Measurements from ENCODE around the gene ALKAL2. TPM values are rescaled to one million over a fixed set of nuclear protein-coding genes. Genes with fewer than 3 reads are reported as not detected.

The ALKAL2 gene
- total and polyA plus RNA-seq, 7 donors: 0.33 to 8.4 (median 2.7) TPM

- H3K36me3 ChIP-seq: peaks cover 0 to 36% (median 8%) of the 10 kb centered on the region in 4 donors
- H3K9me3 ChIP-seq: no peaks in the 10 kb centered on the region
- no peak for TF ChIP-seq POLR2AphosphoS5 (IDR thresholded peaks at IDR 0.05)
- no peak for TF ChIP-seq EP300 (IDR thresholded peaks at IDR 0.05)
- TF ChIP-seq CTCF (IDR thresholded peaks at IDR 0.05): no peak
- no peak for TF ChIP-seq POLR2A (IDR thresholded peaks at IDR 0.05)
- intact Hi-C loops (cut with DNase I): no loop called here
- no peaks in the 10 kb centered on the region for H3K27me3 ChIP-seq
- 82 to 88% methylated on average over 5 of the region's 5 CpGs for WGBS, 2 donors
- no peak overlapping the region for H3K4me3 ChIP-seq
- DNase-seq: no peak
- no peaks in the 10 kb centered on the region for H3K4me1 ChIP-seq
- no peak overlapping the region for H3K27ac ChIP-seq
These were observed 49.0 kb downstream of the ALKAL2 start for GRCh38 chr2:238869-239268.

DNA sequence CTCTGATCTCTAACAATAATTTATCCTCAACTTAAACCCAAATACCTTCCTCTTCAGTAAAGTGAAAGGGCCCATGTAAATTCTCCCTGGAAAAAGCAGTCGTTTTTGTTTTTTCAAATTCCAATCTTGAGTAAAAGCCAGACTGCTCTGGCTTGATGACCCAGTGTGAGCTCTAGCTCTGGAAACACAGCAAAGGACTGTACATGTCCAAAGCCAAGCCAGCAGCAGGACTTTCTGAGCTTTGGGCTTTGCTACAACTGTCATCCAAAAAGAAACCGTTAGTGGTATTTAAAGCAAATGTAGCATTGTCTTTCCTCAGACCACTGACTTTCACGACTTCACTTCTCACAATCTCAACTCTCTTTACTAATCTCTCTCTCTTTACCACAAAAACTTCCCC, 49.5 kb downstream of the ALKAL2 start:
- DNase-seq: no peak
- WGBS, 2 donors: 65 to 85% methylated on average over 3 of the region's 3 CpGs
- H3K27me3 ChIP-seq: no peaks in the 10 kb centered on the region
- no peaks in the 10 kb centered on the region for H3K9me3 ChIP-seq
- H3K4me1 ChIP-seq: no peaks in the 10 kb centered on the region
- intact Hi-C loops (cut with DNase I): no loop called here
- no peak for TF ChIP-seq EP300 (IDR thresholded peaks at IDR 0.05)
- no peak for TF ChIP-seq CTCF (IDR thresholded peaks at IDR 0.05)
- TF ChIP-seq POLR2AphosphoS5 (IDR thresholded peaks at IDR 0.05): no peak
- TF ChIP-seq POLR2A (IDR thresholded peaks at IDR 0.05): no peak
- no peak overlapping the region for H3K4me3 ChIP-seq
- H3K27ac ChIP-seq: no peak overlapping the region
- peaks cover 0 to 36% (median 6%) of the 10 kb centered on the region in 4 donors for H3K36me3 ChIP-seq

DNA sequence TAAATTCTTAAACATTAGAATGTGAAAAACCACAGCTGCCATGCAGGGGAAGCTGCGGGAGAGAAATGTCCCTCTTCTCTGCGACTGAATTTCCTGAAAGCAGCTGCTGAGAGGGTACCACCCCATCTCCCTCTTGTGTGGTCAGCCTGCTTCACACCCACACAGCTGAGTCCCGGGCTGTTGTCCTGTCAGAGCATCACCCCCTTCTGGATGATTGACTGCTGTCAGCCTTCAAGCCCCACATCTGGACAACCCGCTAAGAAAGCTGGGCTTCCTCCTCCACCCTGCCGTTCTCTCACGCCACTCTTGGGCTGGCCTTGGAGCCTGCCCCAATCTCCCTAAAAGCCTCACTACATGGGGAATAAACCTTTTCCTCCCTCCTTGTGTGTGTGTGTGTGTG, 50.0 kb downstream of the ALKAL2 start:
- no peak overlapping the region for H3K4me3 ChIP-seq
- 61 to 80% methylated on average over 6 of the region's 6 CpGs for WGBS, 2 donors

GRCh38 chr2:236993-237539, 50.8 kb downstream of the ALKAL2 start:
- no peak for TF ChIP-seq POLR2AphosphoS5 (IDR thresholded peaks at IDR 0.05)
- no peak for TF ChIP-seq POLR2A (IDR thresholded peaks at IDR 0.05)
- no peak for TF ChIP-seq EP300 (IDR thresholded peaks at IDR 0.05)
- TF ChIP-seq CTCF (IDR thresholded peaks at IDR 0.05): no peak
- DNase-seq: no peak
- Histone ChIP-seq H3K36me3 (peaks cover 0 to 32% (median 7%) of the 10 kb centered on the region in 4 donors), H3K4me1 (no peaks in the 10 kb centered on the region), H3K27ac (no peak overlapping the region), H3K4me3 (no peak overlapping the region), H3K27me3 (no peaks in the 10 kb centered on the region), H3K9me3 (no peaks in the 10 kb centered on the region)
- WGBS, 2 donors: 94% methylated on average over 6 of the region's 6 CpGs
- intact Hi-C loops (cut with DNase I): no loop called here

More for the DNA sequence above, 50.0 kb downstream of the ALKAL2 start:
- H3K4me1 ChIP-seq: no peaks in the 10 kb centered on the region
- TF ChIP-seq POLR2AphosphoS5 (IDR thresholded peaks at IDR 0.05): no peak
- TF ChIP-seq POLR2A (IDR thresholded peaks at IDR 0.05): no peak
- TF ChIP-seq EP300 (IDR thresholded peaks at IDR 0.05): no peak
- TF ChIP-seq CTCF (IDR thresholded peaks at IDR 0.05): no peak
- peaks cover 0 to 36% (median 7%) of the 10 kb centered on the region in 4 donors for H3K36me3 ChIP-seq
- no peak for DNase-seq
- H3K27ac ChIP-seq: no peak overlapping the region
- no peaks in the 10 kb centered on the region for H3K27me3 ChIP-seq
- H3K9me3 ChIP-seq: no peaks in the 10 kb centered on the region
- intact Hi-C loops (cut with DNase I): no loop called here

DNA sequence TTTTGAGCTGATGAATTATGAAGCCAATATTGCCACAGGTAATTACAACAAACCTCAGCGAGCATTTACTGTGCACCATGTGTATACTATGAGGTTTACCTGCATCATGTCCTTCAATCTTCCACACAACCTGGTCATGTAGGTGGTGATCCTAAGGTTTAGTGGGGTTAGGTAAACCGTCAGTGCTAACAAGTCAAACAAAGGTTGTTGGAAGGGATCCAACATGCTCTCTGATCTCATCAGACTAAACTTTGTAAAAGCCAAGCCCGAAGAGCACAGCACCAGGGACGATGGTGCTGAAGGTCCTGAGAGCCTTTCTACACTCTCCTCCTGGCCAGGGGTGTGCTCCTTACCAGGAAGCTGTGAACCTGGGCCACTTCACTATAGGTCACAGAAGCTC, 53.5 kb downstream of the ALKAL2 start:
- intact Hi-C loops (cut with DNase I): no loop called here

More for the DNA sequence above, 53.5 kb downstream of the ALKAL2 start:
- TF ChIP-seq POLR2AphosphoS5 (IDR thresholded peaks at IDR 0.05): no peak
- TF ChIP-seq EP300 (IDR thresholded peaks at IDR 0.05): no peak
- TF ChIP-seq POLR2A (IDR thresholded peaks at IDR 0.05): no peak
- no peak for TF ChIP-seq CTCF (IDR thresholded peaks at IDR 0.05)
- H3K36me3 ChIP-seq: peaks cover 0 to 32% (median 3%) of the 10 kb centered on the region in 4 donors
- H3K27me3 ChIP-seq: no peaks in the 10 kb centered on the region
- H3K4me1 ChIP-seq: no peaks in the 10 kb centered on the region
- H3K27ac ChIP-seq: no peak overlapping the region
- no peak for DNase-seq
- H3K4me3 ChIP-seq: no peak overlapping the region
- H3K9me3 ChIP-seq: no peaks in the 10 kb centered on the region
- 45 to 80% methylated on average over 4 of the region's 4 CpGs for WGBS, 2 donors

All from sigmoid colon (tissue), 7 donors.